Kidney (tissue), 14 donors: Measurements from ENCODE around the gene FIBCD1. TPM values are rescaled to one million over a fixed set of nuclear protein-coding genes. Genes with fewer than 3 reads are reported as not detected.

Experiments used
- DNase-seq, 5 donors: peaks; one replicate each; pipeline ENCODE4 v3.0.0-alpha.2; 2013 to 2020
- FAIRE-seq: peaks from 2 replicates; lab custom pipeline; 2012; peaks lifted over from hg19 to GRCh38; lab: Jason Lieb, UNC
- H3K27ac ChIP-seq, 2 donors: one replicate each; pipeline ENCODE4 v1.7.0; 2013; ENCODE audit warnings: low read depth in 2 of 2, low read length in 2 of 2, inconsistent platforms in 1 of 2
- H3K27me3 ChIP-seq: one replicate; pipeline ENCODE4 v1.7.1; 2013; ENCODE audit warnings: low read length, inconsistent platforms; ENCODE audit not compliant: control insufficient read depth, insufficient read depth
- H3K36me3 ChIP-seq, 3 donors: one replicate each; pipeline versions ENCODE4 v1.7.0 to v1.7.1; 2013; ENCODE audit warnings: low read length in 3 of 3, control low read depth in 1 of 3, inconsistent platforms in 1 of 3; ENCODE audit not compliant: insufficient read depth in 3 of 3, control insufficient read depth in 2 of 3
- H3K4me1 ChIP-seq, 3 donors: one replicate each; pipeline versions ENCODE4 v1.7.0 to v1.7.1; 2013; ENCODE audit warnings: low read length in 3 of 3, inconsistent platforms in 1 of 3, low read depth in 1 of 3; ENCODE audit not compliant: control insufficient read depth in 2 of 3, insufficient read depth in 2 of 3
- H3K4me3 ChIP-seq, 3 donors: one replicate each; pipeline versions ENCODE4 v1.7.0 to v1.8.1; 2013; ENCODE audit warnings: low read length in 3 of 3, control low read depth in 1 of 3, inconsistent platforms in 1 of 3
- H3K9ac ChIP-seq, 3 donors: one replicate each; pipeline versions ENCODE4 v1.7.0 to v1.7.1; 2013; ENCODE audit warnings: low read length in 3 of 3, control low read depth in 1 of 3, inconsistent platforms in 1 of 3
- H3K9me3 ChIP-seq, 3 donors: one replicate each; pipeline versions ENCODE4 v1.7.0 to v1.7.1; 2013; ENCODE audit warnings: low read length in 3 of 3, control low read depth in 1 of 3, inconsistent platforms in 1 of 3; ENCODE audit not compliant: control insufficient read depth in 2 of 3, insufficient read depth in 1 of 3
- intact Hi-C: fragments of 100-400 bp; cut with DNase I; formaldehyde crosslinking; loops from one replicate; pipeline ENCODE4 v1.11.1; 2022
- polyA plus RNA-seq: library from polyadenylated mRNA; stranded (reverse); fragments of 350-450 nt; fragmentation: Illumina TruSeq; extraction: RNeasy Lipid Tissue Mini Kit (QIAGEN cat#74804); gene quantifications from one replicate; pipeline ENCODE4 v1.2.3, GENCODE V29; 2014; ENCODE audit warnings: low read depth, low replicate concordance; ENCODE audit not compliant: insufficient read depth
- total RNA-seq: library from RNA; stranded (reverse); fragmentation: NEBNext Ultra II Directional; extraction: Animal tissue kit (Norgen Biotek cat#: 25700); gene quantifications from one replicate; pipeline ENCODE4 v1.2.1, GENCODE V29; 2021
- TF ChIP-seq, protein P1 (sequence below): IDR thresholded peaks from 3 replicates; pipeline ENCODE4 v1.5.1; 2012; ENCODE audit warnings: mild to moderate bottlenecking, moderate library complexity, borderline replicate concordance; ENCODE audit not compliant: insufficient read depth; ENCODE audit errors: extremely low read depth
- donor health status: control.
- donor health status: control.
- donor health status: control.
- donor health status: control.
- donor health status: control.
- donor health status: DM: yes; HTN: yes; CAD: no.
- donor health status: Normal renal cell carcinoma (clear cell type).

Gene FIBCD1
- total and polyA plus RNA-seq, 2 donors from 2014 or later: 0.25 TPM; not detected in 1

DNA sequence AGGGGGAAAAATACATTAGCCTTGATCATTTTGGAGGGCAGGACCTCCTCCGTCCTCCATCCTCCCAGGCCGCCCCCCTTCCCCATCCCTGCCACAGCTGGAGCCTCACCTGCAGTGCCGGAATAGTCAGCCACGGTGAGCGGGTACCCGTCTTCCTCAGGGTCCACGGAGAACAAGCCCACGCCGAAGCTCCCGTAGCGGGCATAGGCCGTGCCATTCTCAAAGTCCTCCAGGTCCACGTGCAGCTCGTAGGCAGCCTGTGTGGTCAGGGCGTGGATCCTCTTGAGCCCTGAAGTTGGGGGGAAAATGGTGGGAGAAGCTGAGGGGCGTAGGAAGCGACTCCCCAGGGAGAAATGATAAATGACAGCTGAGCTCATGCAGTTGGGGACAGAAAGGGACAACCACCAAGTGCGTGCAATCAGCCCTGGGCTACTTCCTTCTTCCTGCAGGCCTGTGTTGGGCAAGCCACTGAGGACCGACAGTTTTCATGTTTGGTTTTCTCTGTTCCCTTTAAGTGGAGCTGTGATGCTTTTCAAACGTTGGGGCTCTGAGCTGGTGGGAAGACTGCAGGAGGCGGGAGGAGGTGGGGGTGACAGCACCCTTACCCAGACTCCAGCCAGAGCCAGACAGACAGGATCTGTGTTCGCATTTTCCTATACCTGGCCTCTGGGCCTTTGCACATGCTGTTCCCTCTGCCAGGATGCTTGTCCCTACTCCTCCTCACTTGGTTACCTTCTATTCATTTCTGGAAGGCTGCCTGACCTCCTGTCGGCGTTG, 33.7 kb downstream of the FIBCD1 start:
- Histone ChIP-seq H3K9me3 (no peaks in the 10 kb centered on the region), H3K4me3 (no peak overlapping the region), H3K27me3 (no peaks in the 10 kb centered on the region), H3K4me1 (no peaks in the 10 kb centered on the region), H3K27ac (no peak overlapping the region), H3K36me3 (no peaks in the 10 kb centered on the region), H3K9ac (no peak overlapping the region)
- no peak for FAIRE-seq
- intact Hi-C loops: no loop called here
- TF ChIP-seq, protein P1, sequence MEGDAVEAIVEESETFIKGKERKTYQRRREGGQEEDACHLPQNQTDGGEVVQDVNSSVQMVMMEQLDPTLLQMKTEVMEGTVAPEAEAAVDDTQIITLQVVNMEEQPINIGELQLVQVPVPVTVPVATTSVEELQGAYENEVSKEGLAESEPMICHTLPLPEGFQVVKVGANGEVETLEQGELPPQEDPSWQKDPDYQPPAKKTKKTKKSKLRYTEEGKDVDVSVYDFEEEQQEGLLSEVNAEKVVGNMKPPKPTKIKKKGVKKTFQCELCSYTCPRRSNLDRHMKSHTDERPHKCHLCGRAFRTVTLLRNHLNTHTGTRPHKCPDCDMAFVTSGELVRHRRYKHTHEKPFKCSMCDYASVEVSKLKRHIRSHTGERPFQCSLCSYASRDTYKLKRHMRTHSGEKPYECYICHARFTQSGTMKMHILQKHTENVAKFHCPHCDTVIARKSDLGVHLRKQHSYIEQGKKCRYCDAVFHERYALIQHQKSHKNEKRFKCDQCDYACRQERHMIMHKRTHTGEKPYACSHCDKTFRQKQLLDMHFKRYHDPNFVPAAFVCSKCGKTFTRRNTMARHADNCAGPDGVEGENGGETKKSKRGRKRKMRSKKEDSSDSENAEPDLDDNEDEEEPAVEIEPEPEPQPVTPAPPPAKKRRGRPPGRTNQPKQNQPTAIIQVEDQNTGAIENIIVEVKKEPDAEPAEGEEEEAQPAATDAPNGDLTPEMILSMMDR: no peak
- no peak for DNase-seq

DNA sequence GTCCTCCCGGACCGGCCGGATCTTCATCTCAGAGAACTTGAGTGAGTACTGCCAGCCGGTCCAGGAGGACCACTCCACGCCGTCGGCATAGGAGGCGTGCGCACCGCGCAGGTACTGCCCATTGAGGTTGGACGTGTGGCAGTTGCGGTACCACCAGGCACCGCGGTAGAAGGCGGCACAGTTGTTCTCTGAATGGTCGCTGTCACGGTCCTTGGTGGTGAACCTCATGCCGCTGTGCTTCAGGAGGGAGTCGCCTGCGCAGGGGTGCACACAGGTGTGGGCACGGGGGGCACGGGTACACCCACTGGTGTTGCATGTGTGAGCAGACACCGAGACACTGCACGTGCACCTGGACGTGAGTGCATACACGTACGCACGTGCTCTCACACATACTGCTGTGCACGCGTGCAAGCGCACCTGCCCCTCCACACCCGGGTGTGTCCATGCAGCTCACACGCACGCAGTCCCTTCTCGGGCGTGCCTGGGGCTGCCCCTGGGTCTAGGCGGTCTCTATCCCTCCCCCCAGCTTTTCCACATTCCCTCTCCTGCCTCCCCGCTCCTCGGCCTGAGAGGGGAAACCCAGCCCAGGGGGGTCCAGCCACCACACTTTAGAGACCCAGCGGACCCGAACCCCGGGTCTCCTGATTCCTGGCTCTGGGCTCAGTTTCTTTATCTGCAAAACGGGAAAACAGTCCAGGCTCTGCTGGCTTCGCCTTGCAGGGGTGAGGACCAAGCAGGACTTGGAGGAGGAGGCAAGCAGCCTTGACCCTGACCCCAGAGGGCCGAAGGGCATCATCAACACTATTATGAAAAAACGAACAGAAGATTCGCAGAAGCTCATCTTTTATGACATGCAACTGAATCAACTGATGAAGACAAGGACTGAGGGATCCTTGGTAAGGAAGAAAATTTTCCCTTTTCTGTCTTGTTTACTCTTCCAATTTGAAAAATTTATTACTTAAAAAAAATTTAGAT, 34.7 kb downstream of the FIBCD1 start:
- H3K36me3 ChIP-seq: no peaks in the 10 kb centered on the region
- no peaks in the 10 kb centered on the region for H3K4me1 ChIP-seq
- FAIRE-seq (no peak), DNase-seq (no peak)
- intact Hi-C loops: no loop called here
- no peak overlapping the region for H3K9ac ChIP-seq
- H3K27me3 ChIP-seq: no peaks in the 10 kb centered on the region
- TF ChIP-seq, protein P1: no peak
- H3K4me3 ChIP-seq: no peak overlapping the region
- no peaks in the 10 kb centered on the region for H3K9me3 ChIP-seq
- H3K27ac ChIP-seq: no peak overlapping the region

DNA sequence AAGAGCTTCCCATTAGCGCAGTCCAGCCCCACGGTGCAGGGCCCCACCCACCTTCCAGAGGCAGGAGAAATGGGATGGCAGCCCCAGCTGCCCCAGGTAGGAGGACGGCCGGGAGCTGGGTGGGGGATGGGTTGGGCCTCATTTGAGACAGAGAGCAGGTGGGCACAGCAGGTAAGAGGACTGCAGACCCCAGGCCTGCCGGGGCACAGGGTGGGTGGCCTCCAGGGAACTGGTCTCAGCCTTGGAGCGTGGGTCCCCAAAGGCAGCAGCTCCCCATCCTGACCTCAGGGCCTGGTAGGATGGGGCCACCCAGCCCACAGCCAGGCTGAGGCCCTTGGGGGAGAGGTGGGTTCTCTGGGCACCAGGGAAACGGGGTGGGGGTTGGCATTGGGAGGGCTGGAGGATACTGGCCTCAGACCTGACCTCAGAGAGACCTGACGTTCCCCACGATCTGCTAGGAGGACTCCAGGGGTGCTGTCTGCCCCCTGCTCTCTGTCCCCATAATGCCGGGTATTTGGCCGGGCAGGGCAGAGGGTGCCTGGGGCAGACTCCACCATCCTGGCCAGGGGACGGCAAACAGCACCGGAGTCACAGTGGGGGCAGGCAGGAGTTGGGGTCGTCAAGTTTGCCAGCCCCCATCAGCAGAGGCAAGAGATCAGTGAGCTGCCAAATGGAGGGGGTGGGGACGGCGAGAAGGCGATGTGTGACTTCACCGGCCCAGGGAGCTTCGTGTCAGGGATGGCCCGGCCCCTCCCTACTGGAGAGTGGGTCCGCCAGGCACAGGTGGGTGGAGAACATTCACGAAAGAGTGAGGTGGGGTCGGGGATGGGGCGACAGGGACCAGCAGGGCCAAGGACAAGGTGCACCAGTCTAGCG, 35.6 kb downstream of the FIBCD1 start:
- intact Hi-C loops: no loop called here
- no peaks in the 10 kb centered on the region for H3K27me3 ChIP-seq

More for the DNA sequence above, 35.6 kb downstream of the FIBCD1 start:
- H3K9ac ChIP-seq: no peak overlapping the region
- TF ChIP-seq, protein P1: no peak
- no peaks in the 10 kb centered on the region for H3K4me1 ChIP-seq
- DNase-seq (no peak), FAIRE-seq (no peak)
- no peaks in the 10 kb centered on the region for H3K36me3 ChIP-seq
- no peaks in the 10 kb centered on the region for H3K9me3 ChIP-seq
- no peak overlapping the region for H3K27ac ChIP-seq
- H3K4me3 ChIP-seq: no peak overlapping the region
